IPS-11a (cell line): ENCODE results near the gene TCF3.

ENCODE experiments used
- H3K4me3 ChIP-seq: one replicate; pipeline ENCODE4 v1.5.1; 2013; ENCODE audit warnings: low read depth, low read length, control low read depth

The TCF3 gene

GRCh38 chr19:1567116-1567847 lies 85.1 kb downstream of the TCF3 start:
- H3K4me3 ChIP-seq = peak overlapping the region; percentile 80

GRCh38 chr19:1566392-1567115 lies 85.9 kb downstream of the TCF3 start:
- peak overlapping the region; percentile 80 for H3K4me3 ChIP-seq

GRCh38 chr19:1563251-1563650 lies 89.2 kb downstream of the TCF3 start:
- no peak overlapping the region for H3K4me3 ChIP-seq

- no peak overlapping the region for H3K4me3 ChIP-seq
These were observed 91.1 kb downstream of the TCF3 start for GRCh38 chr19:1561236-1561842.

GRCh38 chr19:1560286-1560882 lies 92.0 kb downstream of the TCF3 start:
- H3K4me3 ChIP-seq = no peak overlapping the region
